ENCODE data around the gene GJB1.

- TF ChIP-seq CTCF (IDR thresholded peaks at IDR 0.05; ENCODE audit: insufficient read depth, low read depth, low read length) (no peak), EZH2 (IDR thresholded peaks at IDR 0.05; ENCODE audit: insufficient read depth, low read length) (no peak)
These were observed 8.3 kb upstream of the GJB1 start for GRCh38 chrX:71214604-71215337.

Data from astrocyte (in vitro differentiated cells and primary cell).